ENCODE data around the gene RFNG. TPM values are rescaled to one million over a fixed set of nuclear protein-coding genes. Genes with fewer than 3 reads are reported as not detected.

Gene RFNG
- total and polyA plus RNA-seq, 2 of the 13 experiments (the other 11 are each of a cell fraction or from before 2014, with no cell fraction given): 61.4 to 64.0 TPM

DNA sequence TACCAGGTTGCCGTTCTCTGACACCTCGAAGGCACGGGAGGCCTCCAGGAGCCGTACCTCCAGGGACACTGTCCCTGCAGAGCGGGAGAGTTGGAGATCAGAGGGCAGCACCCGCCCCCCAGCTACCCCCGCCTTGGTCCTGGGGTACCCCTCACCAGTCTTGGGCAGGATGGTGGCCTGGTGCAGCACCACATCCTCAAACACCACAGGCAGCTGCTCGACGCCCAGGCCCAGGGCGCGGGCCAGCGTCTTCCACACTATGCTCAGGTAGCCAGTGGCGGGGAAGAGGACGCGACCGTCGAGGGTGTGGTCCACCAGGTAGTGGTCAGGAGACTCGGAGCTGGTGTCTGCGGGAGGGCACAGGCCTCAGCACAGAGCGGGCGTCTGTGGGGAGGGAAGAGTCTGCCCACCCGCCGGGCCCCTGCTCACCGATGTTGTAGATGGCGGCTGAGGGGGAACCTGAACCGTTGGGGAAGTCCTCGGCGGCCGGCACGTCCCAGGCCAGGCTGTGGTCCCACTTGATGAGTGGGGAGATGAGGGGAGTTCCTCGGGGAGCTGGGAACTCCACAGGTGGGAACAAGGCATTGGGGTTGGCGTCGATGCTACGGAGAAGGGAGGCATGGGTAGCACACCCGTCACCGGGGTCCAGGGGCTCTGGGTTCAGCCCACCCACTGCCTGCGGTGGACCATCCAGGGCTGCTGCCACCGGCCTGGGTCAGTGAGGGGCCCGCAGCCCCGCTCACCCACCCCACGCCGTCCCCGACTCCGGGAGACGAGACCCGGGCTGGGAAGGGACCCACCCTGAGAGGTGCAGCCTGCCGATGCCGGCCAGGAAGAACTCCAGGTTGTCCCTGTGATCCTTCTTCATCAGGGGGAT, 36.6 kb upstream of the RFNG start (continued):
- TF ChIP-seq AGO2 (optimal IDR thresholded peaks at IDR 0.05; ENCODE audit: low read depth, low read length) (peak; percentile 60), FOXA3 (CRISPR knock-in tag; IDR thresholded peaks at IDR 0.05) (no peak), SMARCC2 (IDR thresholded peaks at IDR 0.05) (no peak)

DNA sequence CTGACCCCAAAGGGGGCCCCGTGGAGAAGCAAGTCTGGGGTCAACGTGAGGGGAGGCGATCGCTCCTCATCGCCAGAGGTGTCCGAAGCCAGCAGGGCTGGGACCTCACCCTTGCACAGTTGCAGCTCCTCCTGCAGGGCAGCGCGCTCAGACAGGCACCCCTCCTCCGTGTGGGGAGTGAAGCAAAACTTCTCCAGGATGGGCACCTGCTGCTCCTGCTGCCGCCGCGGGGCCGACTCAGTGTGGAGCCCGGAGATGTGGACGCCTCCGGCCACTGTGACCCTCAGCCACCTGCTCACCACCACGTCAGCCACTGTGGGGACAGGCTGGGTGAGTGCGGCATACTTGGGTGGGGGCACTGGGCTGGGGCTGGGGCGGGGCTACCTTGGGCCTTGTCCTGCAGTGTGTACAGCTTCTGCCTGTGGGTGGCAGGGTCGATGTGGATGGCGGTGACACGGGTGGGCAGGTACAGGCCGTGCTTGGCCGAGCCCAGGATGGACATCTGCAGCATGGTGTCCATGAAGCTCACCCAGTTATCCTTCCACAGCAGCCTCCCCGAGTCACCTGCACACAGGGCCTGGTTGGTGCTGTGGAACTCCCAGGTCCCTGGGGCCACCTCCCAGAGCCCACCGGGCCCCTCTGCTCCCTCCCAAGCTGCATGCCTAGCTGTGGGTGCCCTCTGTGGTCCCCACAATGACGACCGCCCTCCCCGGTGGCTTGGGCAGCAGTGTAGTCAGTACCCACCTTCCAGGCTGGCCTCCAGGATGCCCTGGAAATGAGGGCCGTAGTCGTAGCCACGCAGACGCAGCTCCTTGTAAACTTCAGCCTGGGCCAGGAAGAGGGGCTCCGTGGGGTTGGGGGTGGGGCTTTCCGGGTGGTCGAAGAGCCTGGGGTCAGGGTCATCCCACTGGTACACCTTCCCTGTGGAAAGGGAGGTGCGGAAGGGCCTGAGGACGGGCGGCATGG, 35.6 kb upstream of the RFNG start:
- ChIA-PET POLR2A (interaction anchor here (0.6 to 2.5 kb wide), 5 partner anchors 8 to 21 kb away, joined by 3 to 7 read pairs (median 5); no protein-coding TSS in a partner anchor), CTCF (ENCODE audit: low intra/inter-chr PET ratio, low total read pairs) (no interaction called here)
- FAIRE-seq (no peak), ATAC-seq (no peak), DNase-seq (ENCODE audit: low spot score) (no peak)
- TF ChIP-seq HES4 (CRISPR knock-in tag; IDR thresholded peaks at IDR 0.05; ENCODE audit: borderline replicate concordance): no peak
- no peak for TF ChIP-seq HNF4G (IDR thresholded peaks at IDR 0.05; ENCODE audit: borderline replicate concordance, low read depth, low read length)
- TF ChIP-seq HNF4G (CRISPR knock-in tag; IDR thresholded peaks at IDR 0.05; ENCODE audit: borderline replicate concordance, low read depth): no peak
- TF ChIP-seq, protein P1, sequence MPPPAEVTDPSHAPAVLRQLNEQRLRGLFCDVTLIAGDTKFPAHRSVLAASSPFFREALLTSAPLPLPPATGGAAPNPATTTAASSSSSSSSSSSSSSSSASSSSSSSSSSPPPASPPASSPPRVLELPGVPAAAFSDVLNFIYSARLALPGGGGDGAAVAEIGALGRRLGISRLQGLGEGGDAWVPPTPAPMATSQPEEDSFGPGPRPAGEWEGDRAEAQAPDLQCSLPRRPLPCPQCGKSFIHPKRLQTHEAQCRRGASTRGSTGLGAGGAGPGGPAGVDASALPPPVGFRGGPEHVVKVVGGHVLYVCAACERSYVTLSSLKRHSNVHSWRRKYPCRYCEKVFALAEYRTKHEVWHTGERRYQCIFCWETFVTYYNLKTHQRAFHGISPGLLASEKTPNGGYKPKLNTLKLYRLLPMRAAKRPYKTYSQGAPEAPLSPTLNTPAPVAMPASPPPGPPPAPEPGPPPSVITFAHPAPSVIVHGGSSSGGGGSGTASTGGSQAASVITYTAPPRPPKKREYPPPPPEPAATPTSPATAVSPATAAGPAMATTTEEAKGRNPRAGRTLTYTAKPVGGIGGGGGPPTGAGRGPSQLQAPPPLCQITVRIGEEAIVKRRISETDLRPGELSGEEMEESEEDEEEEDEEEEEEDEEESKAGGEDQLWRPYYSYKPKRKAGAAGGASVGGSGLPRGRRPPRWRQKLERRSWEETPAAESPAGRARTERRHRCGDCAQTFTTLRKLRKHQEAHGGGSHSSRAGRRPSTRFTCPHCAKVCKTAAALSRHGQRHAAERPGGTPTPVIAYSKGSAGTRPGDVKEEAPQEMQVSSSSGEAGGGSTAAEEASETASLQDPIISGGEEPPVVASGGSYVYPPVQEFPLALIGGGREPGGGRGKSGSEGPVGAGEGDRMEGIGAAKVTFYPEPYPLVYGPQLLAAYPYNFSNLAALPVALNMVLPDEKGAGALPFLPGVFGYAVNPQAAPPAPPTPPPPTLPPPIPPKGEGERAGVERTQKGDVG (CRISPR knock-in tag; IDR thresholded peaks at IDR 0.05; ENCODE audit: borderline replicate concordance): no peak
- TF ChIP-seq AGO2 (optimal IDR thresholded peaks at IDR 0.05; ENCODE audit: low read depth, low read length): peak; percentile 1
- peak in 1 of 2 experiments; percentile 42; a peak in 3 of 4 replicates for TF ChIP-seq POLR2A (IDR thresholded peaks at IDR 0.05; ENCODE audit: insufficient read depth in 1 of 2, low read depth in 2 of 2, low read length in 2 of 2)
- no peak for TF ChIP-seq ZNF678 (CRISPR knock-in tag; IDR thresholded peaks at IDR 0.05)
- TF ChIP-seq ZNF768 (CRISPR knock-in tag; IDR thresholded peaks at IDR 0.05): 0 out of 2 replicates have a peak, but pooled peaks have one; percentile 9
- peak; percentile 74 for TF ChIP-seq RBFOX2 (IDR thresholded peaks at IDR 0.05; ENCODE audit: low read depth, low read length)
- TF ChIP-seq POLR2AphosphoS5 (IDR thresholded peaks at IDR 0.05; ENCODE audit: low read depth, low read length): 0 out of 2 replicates have a peak, but pooled peaks have one; percentile 25
- no peak for TF ChIP-seq CBX2 (IDR thresholded peaks at IDR 0.05; ENCODE audit: low read depth, low read length)
- TF ChIP-seq CBX2 (CRISPR knock-in tag; IDR thresholded peaks at IDR 0.05; ENCODE audit: low read depth): no peak
- 0 out of 2 replicates have a peak, but pooled peaks have one; percentile 46 for TF ChIP-seq PAF1 (CRISPR knock-in tag; IDR thresholded peaks at IDR 0.05)
- TF ChIP-seq RBM39 (IDR thresholded peaks at IDR 0.05; ENCODE audit: low read depth, low read length, poor library complexity, severe bottlenecking): no peak
- H3K9me3 ChIP-seq (ENCODE audit: low read length): no peaks in the 10 kb centered on the region
- H3K4me2 ChIP-seq (ENCODE audit: low read depth, low read length): no peak overlapping the region
- H2AFZ ChIP-seq (ENCODE audit: low read length): no peak overlapping the region
- peaks cover 78% of the 10 kb centered on the region for H4K20me1 ChIP-seq (ENCODE audit: insufficient read depth, low read length)
- peaks cover 23% of the 10 kb centered on the region for H3K79me2 ChIP-seq (ENCODE audit: insufficient read depth, low read length)
- no TSS peak for BruUV-seq (replicated peaks)
- in situ Hi-C loops (cut with HindIII; ENCODE audit: extremely low pct_ligation_motif_present, low pct_unique_long_range_greater_than_20kb): no loop called here
- no peak overlapping the region for H3K4me3 ChIP-seq (replicated peaks in 1 of 3; ENCODE audit: insufficient read depth in 1 of 3, low read depth in 2 of 3, low read length in 3 of 3)
- intact Hi-C loops (cut with micrococcal nuclease; ENCODE audit: unreplicated experiment): no loop called here
- H3K36me3 ChIP-seq (replicated peaks in 1 of 2; ENCODE audit: control insufficient read depth in 1 of 2, insufficient read depth in 2 of 2, low read length in 2 of 2): peaks cover 88 to 100% of the 10 kb centered on the region in 2 experiments
- no peak overlapping the region for H3K27ac ChIP-seq (ENCODE audit: extremely low read length, insufficient read depth, low read length)
- no peaks in the 10 kb centered on the region; the same call in 1 of the 2 replicates for H3K4me1 ChIP-seq (ENCODE audit: insufficient read depth, low read length)
- H3K27me3 ChIP-seq (ENCODE audit: control insufficient read depth in 1 of 2, insufficient read depth in 2 of 2, low read length in 2 of 2): no peaks in the 10 kb centered on the region
- WGBS (ENCODE audit: low lambda C conversion rate): 94% methylated on average over 25 of the region's 39 CpGs
- H3K9ac ChIP-seq (ENCODE audit: insufficient read depth, low read depth, low read length): no peak overlapping the region
